Right atrium auricular region (tissue), 2 donors: Measurements from ENCODE around the gene PSMA4. TPM values are rescaled to one million over a fixed set of nuclear protein-coding genes. Genes with fewer than 3 reads are reported as not detected.
A peak's percentile ranks its signal among the peaks of the same experiment; 100 is the strongest.

ENCODE experiments used
- DNase-seq: peaks from one replicate; pipeline ENCODE4 v3.0.0-alpha.2; 2019; ENCODE audit warnings: low spot score
- H3K27ac ChIP-seq, 2 donors: fragments of 200-600 bp; sonication (generic); 1 replicate in 1 of 2; 2 replicates in 1 of 2; pipeline ENCODE4 v1.5.1; 2016 to 2019
- H3K27me3 ChIP-seq, 2 donors: fragments of 200-600 bp; sonication (generic); one replicate each; pipeline versions ENCODE4 v1.5.1 to v1.6.0; 2017 to 2019
- H3K36me3 ChIP-seq: fragments of 200-600 bp; sonication (generic); one replicate; pipeline ENCODE4 v1.5.1; 2016
- H3K4me1 ChIP-seq, 2 donors: fragments of 200-600 bp; sonication (generic); one replicate each; pipeline versions ENCODE4 v1.5.1 to v1.6.0; 2017 to 2019
- H3K4me3 ChIP-seq, 2 donors: fragments of 200-600 bp; sonication (generic); 1 replicate in 1 of 2; 2 replicates in 1 of 2; pipeline ENCODE4 v1.5.1; 2017 to 2019; ENCODE audit warnings: mild to moderate bottlenecking in 1 of 2, moderate library complexity in 1 of 2
- H3K9me3 ChIP-seq, 2 donors: fragments of 200-600 bp; sonication (generic); one replicate each; pipeline ENCODE4 v1.5.1; 2019
- CTCF ChIP-seq, 2 donors: fragments of 200-600 bp; sonication (generic); IDR thresholded peaks; one replicate each; pipeline ENCODE4 v1.5.1; 2019; ENCODE audit warnings: antibody characterized with exemption in 2 of 2
- total RNA-seq, 2 donors: library from RNA; depleted of rRNA; stranded (reverse); fragments of >200 nt; gene quantifications; one replicate each; pipeline ENCODE4 v1.1.0, GENCODE V29; 2016

Gene PSMA4
- total RNA-seq = 10 to 100 TPM; 85.8 to 87.1 TPM

GRCh38 chr15:78540141-78540870, at the start of gene PSMA4:
PSMA4 (plus strand) TSS chr15:78540444; CDS start chr15:78541928, 1,484 bp downstream.
- Histone ChIP-seq H3K36me3 (peaks cover 26% of the 10 kb centered on the region), H3K9me3 (no peaks in the 10 kb centered on the region), H3K4me1 (peaks cover 0 to 28% of the 10 kb centered on the region in 2 donors), H3K27me3 (no peaks in the 10 kb centered on the region), H3K4me3 (peak within 1 kb of the TSS; percentile 66 to 79), H3K27ac (peak within 1 kb of the TSS; percentile 96)
- DNase-seq = peak; percentile 93
- TF ChIP-seq CTCF (IDR thresholded peaks at IDR 0.05) = peak in 1 of 2 donors; percentile 60

- no peak for TF ChIP-seq CTCF (IDR thresholded peaks at IDR 0.05)
- Histone ChIP-seq H3K4me1 (no peaks in the 10 kb centered on the region), H3K27me3 (no peaks in the 10 kb centered on the region), H3K9me3 (no peaks in the 10 kb centered on the region), H3K4me3 (no peak overlapping the region), H3K27ac (no peak overlapping the region), H3K36me3 (peaks cover 57% of the 10 kb centered on the region)
- DNase-seq = no peak
These were observed 47.4 kb upstream of the PSMA4 start for GRCh38 chr15:78492872-78493271.

DNA sequence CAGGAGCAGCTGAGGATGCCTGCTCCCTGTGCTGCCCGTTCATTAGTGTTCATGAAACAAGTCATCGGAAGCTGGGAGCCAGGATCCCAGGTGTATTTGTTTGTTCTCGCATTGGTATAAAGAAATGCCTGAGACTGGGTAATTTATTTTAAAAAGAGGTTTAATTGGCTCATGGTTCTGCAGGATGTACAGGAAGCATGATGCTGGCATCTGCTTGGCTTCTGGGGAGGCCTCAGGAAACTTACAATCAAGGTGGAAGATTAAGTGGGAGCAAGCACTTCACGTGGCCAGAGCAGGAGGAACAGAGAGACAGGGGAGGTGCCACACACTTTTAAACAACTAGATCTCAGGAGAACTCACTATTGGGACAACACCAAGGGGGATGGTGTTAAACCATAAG, 38.4 kb upstream of the PSMA4 start:
- H3K4me3 ChIP-seq = no peak overlapping the region
- H3K27ac ChIP-seq = no peak overlapping the region
- no peaks in the 10 kb centered on the region for H3K27me3 ChIP-seq
- DNase-seq = no peak
- no peaks in the 10 kb centered on the region for H3K4me1 ChIP-seq
- H3K9me3 ChIP-seq = no peaks in the 10 kb centered on the region
- peaks cover 14% of the 10 kb centered on the region for H3K36me3 ChIP-seq
- no peak for TF ChIP-seq CTCF (IDR thresholded peaks at IDR 0.05)

DNA sequence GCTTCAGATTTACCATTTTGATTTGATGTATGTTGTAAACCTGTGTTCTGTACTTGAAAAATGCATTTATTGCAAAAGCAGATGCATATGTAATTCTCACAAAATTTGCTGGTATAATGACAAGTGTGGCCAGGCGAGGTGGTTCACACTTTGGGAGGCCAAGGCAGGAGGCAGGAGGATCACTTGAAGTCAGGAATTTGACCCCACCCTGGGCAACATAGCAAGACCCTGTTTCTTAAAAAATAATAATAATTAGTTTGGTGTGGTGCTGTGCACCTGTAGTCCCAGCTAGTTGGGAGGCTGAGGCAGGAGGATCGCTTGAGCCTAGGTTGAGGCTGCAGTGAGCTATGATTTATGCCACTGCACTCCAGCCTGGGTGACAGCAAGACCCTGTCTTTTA, 37.6 kb upstream of the PSMA4 start:
- Histone ChIP-seq H3K9me3 (no peaks in the 10 kb centered on the region), H3K27me3 (no peaks in the 10 kb centered on the region), H3K27ac (no peak overlapping the region), H3K4me3 (no peak overlapping the region), H3K4me1 (peaks cover 0 to under 1% of the 10 kb centered on the region in 2 donors), H3K36me3 (peaks cover 14% of the 10 kb centered on the region)
- TF ChIP-seq CTCF (IDR thresholded peaks at IDR 0.05) = no peak
- no peak for DNase-seq

DNA sequence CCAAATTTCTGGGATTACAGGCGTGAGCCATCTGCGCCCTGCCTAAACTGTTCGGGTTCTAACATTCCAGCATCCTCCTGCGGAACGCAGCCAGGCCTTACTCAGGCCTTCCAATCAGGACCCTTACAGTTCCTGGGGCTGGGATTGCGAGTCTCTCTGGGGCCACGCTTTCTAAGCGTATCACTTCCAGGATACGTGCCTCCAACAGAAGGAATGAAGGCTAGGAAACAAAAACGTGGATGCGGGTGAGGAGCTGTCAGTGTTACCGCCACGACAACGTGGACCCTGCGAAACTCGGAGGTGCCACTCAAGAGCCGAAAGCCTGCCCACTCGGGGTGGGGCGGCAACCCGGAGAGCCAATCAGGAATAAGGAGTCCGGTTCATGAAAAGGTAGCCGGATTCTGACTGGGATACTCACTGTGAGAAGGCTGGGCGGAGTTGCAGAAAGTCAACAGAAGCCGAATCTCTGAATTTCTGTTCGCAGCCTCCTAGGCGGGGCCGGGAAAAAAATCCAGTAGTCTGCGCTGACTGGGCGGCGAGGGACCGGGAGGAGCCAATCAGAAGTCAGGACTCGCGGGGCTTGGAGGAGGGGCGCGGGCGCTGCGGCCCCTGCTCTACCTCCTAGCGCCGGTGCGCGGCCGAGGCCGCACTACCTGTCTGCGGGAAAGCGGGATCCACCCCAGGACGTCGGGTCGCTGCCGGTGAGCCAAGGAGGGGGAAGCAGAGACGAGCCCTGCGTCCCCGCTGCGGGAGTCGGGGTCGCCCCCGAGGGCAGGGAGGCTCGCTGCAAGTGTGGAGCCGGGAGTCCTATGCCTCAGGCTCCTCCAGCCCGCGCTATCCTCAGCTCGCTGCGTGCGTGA, 33.0 kb upstream of the PSMA4 start, which contains the start of gene HYKK:
Gene HYKK (plus strand): TSS at position 607 of the 860 bp plus-strand sequence. CDS start 5,512 bp downstream, outside the sequence.
- Histone ChIP-seq H3K9me3 (no peaks in the 10 kb centered on the region), H3K27ac (peak within 1 kb of the TSS; percentile 65 to 75), H3K36me3 (no peaks in the 10 kb centered on the region), H3K27me3 (no peaks in the 10 kb centered on the region), H3K4me1 (peaks cover 0 to 9% of the 10 kb centered on the region in 2 donors), H3K4me3 (peak within 1 kb of the TSS; percentile 70 to 86)
- peak; percentile 93 for DNase-seq
- peak in 1 of 2 donors; percentile 34 for TF ChIP-seq CTCF (IDR thresholded peaks at IDR 0.05)
